ENCODE measurements around the gene NAGPA. TPM values are rescaled to one million over a fixed set of nuclear protein-coding genes. Genes with fewer than 3 reads are reported as not detected.

Gene NAGPA
- total and polyA plus RNA-seq, 2 of the 13 experiments (the other 11 are each of a cell fraction or from before 2014, with no cell fraction given): 27.1 to 60.3 TPM

GRCh38 chr16:5071681-5072333, 38.1 kb upstream of the NAGPA start, which contains the start of gene ALG1 (continued):
- TF ChIP-seq HMGXB4 (CRISPR knock-in tag; IDR thresholded peaks at IDR 0.05; ENCODE audit: borderline replicate concordance in 1 of 2, low read depth in 1 of 2): peak; percentile 59 to 88; a peak in 3 of 4 replicates
- no peak for TF ChIP-seq CREM (IDR thresholded peaks at IDR 0.05)
- 0 out of 2 replicates have a peak, but pooled peaks have one; percentile 20 for TF ChIP-seq CREM (CRISPR knock-in tag; IDR thresholded peaks at IDR 0.05)
- peak; percentile 91; the same call in 1 of the 2 replicates for TF ChIP-seq ZNF232 (CRISPR knock-in tag; IDR thresholded peaks at IDR 0.05; ENCODE audit: borderline replicate concordance)
- TF ChIP-seq KLF16 (CRISPR knock-in tag; IDR thresholded peaks at IDR 0.05): peak in 1 of 2 experiments; percentile 94; a peak in 2 of 4 replicates
- TF ChIP-seq TFDP2 (CRISPR knock-in tag; IDR thresholded peaks at IDR 0.05): peak; percentile 72; the same call in 1 of the 2 replicates
- TF ChIP-seq THAP7 (CRISPR knock-in tag; IDR thresholded peaks at IDR 0.05): peak; percentile 95; the same call in 1 of the 2 replicates
- TF ChIP-seq ZNF652 (CRISPR knock-in tag; IDR thresholded peaks at IDR 0.05; ENCODE audit: borderline replicate concordance, low read depth): no peak
- TF ChIP-seq ZNF18 (CRISPR knock-in tag; IDR thresholded peaks at IDR 0.05; ENCODE audit: insufficient replicate concordance): peak; percentile 75
- peak; percentile 96 for TF ChIP-seq CREBL2 (CRISPR knock-in tag; IDR thresholded peaks at IDR 0.05; ENCODE audit: borderline replicate concordance)
- TF ChIP-seq GATA4 (IDR thresholded peaks at IDR 0.05; ENCODE audit: borderline replicate concordance, low read depth): peak; percentile 86
- TF ChIP-seq NPAS2 (CRISPR knock-in tag; IDR thresholded peaks at IDR 0.05; ENCODE audit: borderline replicate concordance): no peak
- peak; percentile 95 for TF ChIP-seq ZBTB44 (CRISPR knock-in tag; IDR thresholded peaks at IDR 0.05)
- TF ChIP-seq SP140L (CRISPR knock-in tag; IDR thresholded peaks at IDR 0.05; ENCODE audit: borderline replicate concordance): no peak; the same call in 1 of the 2 replicates
- TF ChIP-seq DZIP1 (CRISPR knock-in tag; IDR thresholded peaks at IDR 0.05): 0 out of 2 replicates have a peak, but pooled peaks have one; percentile 91

Measured in HepG2 (cell line).